Endothelial cell of umbilical vein (primary cell): Measurements from ENCODE around the gene BPIFA3. TPM values are rescaled to one million over a fixed set of nuclear protein-coding genes. Genes with fewer than 3 reads are reported as not detected.

ENCODE experiments used
- BruUV-seq: library from RNA; stranded (reverse); fragments of 400-500 nt; replicated peaks from 2 replicates; lab custom pipeline; 2021; lab: Mats Ljungman, UMichigan
- CTCF ChIA-PET: fragments of 300-600, 350-600 bp; sonication (Branson Sonifier 250); formaldehyde crosslinking; loops from one replicate; lab custom pipeline; 2021; ENCODE audit warnings: antibody characterized with exemption, inconsistent platforms; lab: Charles Lee
- POLR2A ChIA-PET: fragments of 300-600, 350-600 bp; sonication (Branson Sonifier 250); formaldehyde crosslinking; loops from one replicate; lab custom pipeline; 2021; ENCODE audit warnings: antibody characterized with exemption, inconsistent platforms; lab: Charles Lee
- DNase-seq: peaks from one replicate; pipeline ENCODE4 v3.0.0-alpha.2; 2011; ENCODE audit warnings: low read depth, low spot score
- FAIRE-seq: peaks from 2 replicates; lab custom pipeline; 2011; peaks lifted over from hg19 to GRCh38; lab: Jason Lieb, UNC
- H2AFZ ChIP-seq: 2 replicates; pipeline ENCODE4 v1.6.0; 2012; ENCODE audit warnings: low read depth, low read length, control low read depth, inconsistent platforms
- H3K27ac ChIP-seq: 2 replicates; pipeline ENCODE4 v1.5.1; 2011; ENCODE audit warnings: low read depth, mild to moderate bottlenecking, control low read depth, low read length, moderate library complexity; ENCODE audit not compliant: insufficient read depth
- H3K27me3 ChIP-seq, 2 experiments: 2 replicates each; pipeline versions ENCODE4 v1.6.0 to v1.6.1; 2011; ENCODE audit warnings: low read length in 2 of 2, mixed read lengths in 1 of 2; ENCODE audit not compliant: control insufficient read depth in 2 of 2, insufficient read depth in 2 of 2
- H3K36me3 ChIP-seq, 2 experiments: 2 replicates in 1 of 2; 3 replicates in 1 of 2; pipeline ENCODE4 v1.5.1; 2011; ENCODE audit warnings: low read length in 2 of 2, mild to moderate bottlenecking in 1 of 2, moderate library complexity in 1 of 2; ENCODE audit not compliant: control insufficient read depth in 2 of 2, insufficient read depth in 2 of 2; ENCODE audit errors: extremely low read depth in 1 of 2
- H3K4me1 ChIP-seq: 3 replicates; pipeline ENCODE4 v1.5.1; 2011; ENCODE audit warnings: mild to moderate bottlenecking, low read length; ENCODE audit not compliant: control insufficient read depth, insufficient read depth; ENCODE audit errors: extremely low read depth
- H3K4me2 ChIP-seq: 2 replicates; pipeline ENCODE4 v1.6.1; 2011; ENCODE audit warnings: low read length, control low read depth, mixed read lengths; ENCODE audit not compliant: insufficient read depth
- H3K4me3 ChIP-seq, 3 experiments: fragments of 200-600 bp in 1 of 3; sonication (generic), shearing (Covaris generic) in 1 of 3; replicated peaks in 1 of 3; 2 replicates each; pipeline ENCODE4 v1.5.1; 2011 to 2016; ENCODE audit warnings: control low read depth in 3 of 3, low read length in 3 of 3, mild to moderate bottlenecking in 2 of 3, inconsistent platforms in 1 of 3, low read depth in 1 of 3, moderate library complexity in 1 of 3; ENCODE audit not compliant: insufficient read depth in 1 of 3
- H3K79me2 ChIP-seq: 2 replicates; pipeline ENCODE4 v1.6.0; 2012; ENCODE audit warnings: low read length, inconsistent platforms; ENCODE audit not compliant: control insufficient read depth, insufficient read depth
- H3K9ac ChIP-seq: replicated peaks from 2 replicates; pipeline ENCODE3; 2011; ENCODE audit warnings: low read length, control low read depth; ENCODE audit not compliant: insufficient read depth; ENCODE audit errors: extremely low read depth
- H3K9me1 ChIP-seq: replicated peaks from 3 replicates; pipeline ENCODE4 v1.6.0; 2011; ENCODE audit warnings: mild to moderate bottlenecking, low read length; ENCODE audit not compliant: control insufficient read depth, insufficient read depth; ENCODE audit errors: extremely low read depth
- H3K9me3 ChIP-seq: replicated peaks from 2 replicates; pipeline ENCODE4 v1.5.1; 2012; ENCODE audit warnings: low read length, inconsistent platforms; ENCODE audit not compliant: control insufficient read depth, insufficient read depth
- H4K20me1 ChIP-seq: replicated peaks from 2 replicates; pipeline ENCODE3; 2011; ENCODE audit warnings: mild to moderate bottlenecking, low read length; ENCODE audit not compliant: control insufficient read depth, insufficient read depth; ENCODE audit errors: extremely low read depth
- FOS ChIP-seq: IDR thresholded peaks from 2 replicates; pipeline ENCODE4 v1.6.1; 2011; ENCODE audit warnings: mild to moderate bottlenecking, low read length, moderate library complexity, borderline replicate concordance; ENCODE audit not compliant: insufficient read depth
- GATA2 ChIP-seq: IDR thresholded peaks from 2 replicates; pipeline ENCODE4 v1.7.0; 2011; ENCODE audit warnings: low read depth, mild to moderate bottlenecking, moderate library complexity, mixed read lengths, low read length; ENCODE audit not compliant: insufficient read length, insufficient read depth
- JUN ChIP-seq: IDR thresholded peaks from 2 replicates; pipeline ENCODE4 v1.6.1; 2011; ENCODE audit warnings: borderline replicate concordance, low read depth; ENCODE audit not compliant: insufficient read length, insufficient read depth
- MAX ChIP-seq: IDR thresholded peaks from 2 replicates; pipeline ENCODE4 v1.6.1; 2011; ENCODE audit not compliant: insufficient read depth, insufficient read length
- MYC ChIP-seq: IDR thresholded peaks from one replicate; pipeline ENCODE4 v1.6.1; 2011; ENCODE audit warnings: mild to moderate bottlenecking, low read depth, low read length
- POLR2A ChIP-seq: IDR thresholded peaks from 2 replicates; pipeline ENCODE4 v1.6.1; 2012; ENCODE audit warnings: low read depth, mild to moderate bottlenecking, control low read depth, low read length
- POLR2AphosphoS5 ChIP-seq: IDR thresholded peaks from 2 replicates; pipeline ENCODE4 v1.6.1; 2012; ENCODE audit warnings: low read depth, mild to moderate bottlenecking, control low read depth, low read length, moderate library complexity; ENCODE audit not compliant: insufficient read depth
- dilution Hi-C: fragments of 300-500 bp; cut with MboI; formaldehyde crosslinking; loops from one replicate; pipeline ENCODE4 v1.15.0; 2019; ENCODE audit warnings: low sequenced_read_pairs; ENCODE audit not compliant: extremely low pct_ligation_motif_present
- intact Hi-C: fragments of 100-400 bp; cut with micrococcal nuclease; formaldehyde crosslinking; loops from one replicate; pipeline ENCODE4 v1.10.0; 2022
- polyA plus RNA-seq, 4 experiments: library from polyadenylated mRNA; depleted of rRNA in 3 of 4; stranded (reverse) in 3 of 4; unstranded in 1 of 4; fragments of >200 nt; gene quantifications; 2 replicates each; pipeline versions ENCODE4 v1.2.1 to v1.2.3, GENCODE V29; 2011 to 2012; ENCODE audit warnings: missing spikeins in 1 of 4
- total RNA-seq: library from RNA; stranded (reverse); gene quantifications from 2 replicates; pipeline ENCODE4 v1.2.3, GENCODE V29; 2021
- TF ChIP-seq, protein P1 (sequence below), 2 donors: IDR thresholded peaks; 1 replicate in 1 of 2; 2 replicates in 1 of 2; pipeline ENCODE4 v1.5.1; 2011; ENCODE audit warnings: low read length in 2 of 2, mild to moderate bottlenecking in 2 of 2, moderate library complexity in 2 of 2, control low read depth in 1 of 2, inconsistent platforms in 1 of 2, low read depth in 1 of 2; ENCODE audit not compliant: insufficient read depth in 1 of 2; ENCODE audit errors: extremely low read depth in 1 of 2

Gene BPIFA3
- total and polyA plus RNA-seq, 2 donors (not counting 3 experiments of a cell fraction or from before 2014, with no cell fraction given), result not detected

DNA sequence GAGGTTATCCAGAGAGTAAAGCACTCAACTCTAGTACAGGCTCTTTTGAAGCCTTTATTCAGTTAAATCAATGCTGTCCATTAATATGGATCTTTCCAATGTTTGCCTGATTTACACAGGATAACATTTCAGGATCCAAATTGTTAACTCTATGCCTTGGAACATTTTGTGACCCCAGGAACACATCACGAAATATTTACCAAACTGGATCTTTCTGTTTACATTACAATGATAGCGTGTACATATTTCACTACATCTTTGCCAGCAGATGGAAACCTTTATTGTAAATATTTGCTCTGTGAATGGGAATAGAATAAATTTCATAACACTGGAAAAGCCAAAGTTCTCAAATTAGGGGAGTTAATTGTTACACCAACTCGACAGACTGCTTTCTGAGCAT, 25.7 kb upstream of the BPIFA3 start:
- intact Hi-C loops, result no loop called here
- H2AFZ ChIP-seq, result no peak overlapping the region
- FAIRE-seq, result no peak

More for the DNA sequence above, 25.7 kb upstream of the BPIFA3 start:
- BruUV-seq, result no TSS peak
- H3K4me2 ChIP-seq, result no peak overlapping the region
- H3K9me1 ChIP-seq, result no peaks in the 10 kb centered on the region
- dilution Hi-C loops, result no loop called here
- no peak overlapping the region for H3K27ac ChIP-seq
- no peaks in the 10 kb centered on the region for H4K20me1 ChIP-seq
- H3K9ac ChIP-seq, result no peak overlapping the region
- TF ChIP-seq MYC (no peak), POLR2A (no peak), MAX (no peak), POLR2AphosphoS5 (no peak), FOS (no peak), JUN (no peak), GATA2 (no peak)
- TF ChIP-seq, protein P1, sequence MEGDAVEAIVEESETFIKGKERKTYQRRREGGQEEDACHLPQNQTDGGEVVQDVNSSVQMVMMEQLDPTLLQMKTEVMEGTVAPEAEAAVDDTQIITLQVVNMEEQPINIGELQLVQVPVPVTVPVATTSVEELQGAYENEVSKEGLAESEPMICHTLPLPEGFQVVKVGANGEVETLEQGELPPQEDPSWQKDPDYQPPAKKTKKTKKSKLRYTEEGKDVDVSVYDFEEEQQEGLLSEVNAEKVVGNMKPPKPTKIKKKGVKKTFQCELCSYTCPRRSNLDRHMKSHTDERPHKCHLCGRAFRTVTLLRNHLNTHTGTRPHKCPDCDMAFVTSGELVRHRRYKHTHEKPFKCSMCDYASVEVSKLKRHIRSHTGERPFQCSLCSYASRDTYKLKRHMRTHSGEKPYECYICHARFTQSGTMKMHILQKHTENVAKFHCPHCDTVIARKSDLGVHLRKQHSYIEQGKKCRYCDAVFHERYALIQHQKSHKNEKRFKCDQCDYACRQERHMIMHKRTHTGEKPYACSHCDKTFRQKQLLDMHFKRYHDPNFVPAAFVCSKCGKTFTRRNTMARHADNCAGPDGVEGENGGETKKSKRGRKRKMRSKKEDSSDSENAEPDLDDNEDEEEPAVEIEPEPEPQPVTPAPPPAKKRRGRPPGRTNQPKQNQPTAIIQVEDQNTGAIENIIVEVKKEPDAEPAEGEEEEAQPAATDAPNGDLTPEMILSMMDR (IDR thresholded peaks at IDR 0.05; ENCODE audit: extremely low read depth in 1 of 2, insufficient read depth in 1 of 2, low read depth in 1 of 2, low read length in 2 of 2), result no peak
- ChIA-PET CTCF (no interaction called here), POLR2A (no interaction called here)
- H3K36me3 ChIP-seq, result no peaks in the 10 kb centered on the region
- H3K79me2 ChIP-seq, result no peaks in the 10 kb centered on the region
- no peak for DNase-seq
- H3K4me1 ChIP-seq, result no peaks in the 10 kb centered on the region
- H3K9me3 ChIP-seq, result no peaks in the 10 kb centered on the region
- H3K27me3 ChIP-seq, result no peaks in the 10 kb centered on the region
- H3K4me3 ChIP-seq, result no peak overlapping the region
